Measurements from ENCODE around the gene INO80D. TPM values are rescaled to one million over a fixed set of nuclear protein-coding genes. Genes with fewer than 3 reads are reported as not detected.

Gene INO80D
- total RNA-seq, 4 donors from 2014 or later = 6.4 to 45.6 (median 23.4) TPM

DNA sequence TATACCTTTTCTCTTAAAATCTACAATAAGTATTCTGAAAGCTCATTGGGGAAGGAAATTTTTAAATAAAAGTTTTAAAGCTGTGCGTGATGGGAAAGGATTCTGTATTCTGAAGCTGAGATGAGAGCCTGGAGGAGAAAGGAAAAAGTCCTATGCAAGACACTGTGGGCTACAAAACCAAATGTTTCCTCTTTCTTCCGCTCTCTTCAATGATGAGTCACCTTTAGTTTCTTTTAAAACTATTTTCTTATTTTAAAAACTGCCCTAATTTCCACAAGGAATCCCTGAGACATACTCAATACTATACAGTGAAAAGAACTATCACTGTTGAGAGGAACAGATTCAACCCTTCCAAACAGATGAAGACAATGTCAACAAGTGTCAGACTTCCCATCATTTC, 87.4 kb downstream of the INO80D start:
- Histone ChIP-seq H3K4me3 (no peak overlapping the region), H3K27me3 (no peaks in the 10 kb centered on the region), H3K9me3 (no peaks in the 10 kb centered on the region), H3K27ac (no peak overlapping the region), H3K36me3 (no peaks in the 10 kb centered on the region), H3K4me1 (no peaks in the 10 kb centered on the region)
- TF ChIP-seq, protein P1, sequence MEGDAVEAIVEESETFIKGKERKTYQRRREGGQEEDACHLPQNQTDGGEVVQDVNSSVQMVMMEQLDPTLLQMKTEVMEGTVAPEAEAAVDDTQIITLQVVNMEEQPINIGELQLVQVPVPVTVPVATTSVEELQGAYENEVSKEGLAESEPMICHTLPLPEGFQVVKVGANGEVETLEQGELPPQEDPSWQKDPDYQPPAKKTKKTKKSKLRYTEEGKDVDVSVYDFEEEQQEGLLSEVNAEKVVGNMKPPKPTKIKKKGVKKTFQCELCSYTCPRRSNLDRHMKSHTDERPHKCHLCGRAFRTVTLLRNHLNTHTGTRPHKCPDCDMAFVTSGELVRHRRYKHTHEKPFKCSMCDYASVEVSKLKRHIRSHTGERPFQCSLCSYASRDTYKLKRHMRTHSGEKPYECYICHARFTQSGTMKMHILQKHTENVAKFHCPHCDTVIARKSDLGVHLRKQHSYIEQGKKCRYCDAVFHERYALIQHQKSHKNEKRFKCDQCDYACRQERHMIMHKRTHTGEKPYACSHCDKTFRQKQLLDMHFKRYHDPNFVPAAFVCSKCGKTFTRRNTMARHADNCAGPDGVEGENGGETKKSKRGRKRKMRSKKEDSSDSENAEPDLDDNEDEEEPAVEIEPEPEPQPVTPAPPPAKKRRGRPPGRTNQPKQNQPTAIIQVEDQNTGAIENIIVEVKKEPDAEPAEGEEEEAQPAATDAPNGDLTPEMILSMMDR (IDR thresholded peaks at IDR 0.05) = no peak
- no peak for TF ChIP-seq POLR2A (IDR thresholded peaks at IDR 0.05)
- no peak for DNase-seq
- intact Hi-C loops (cut with DNase I; ENCODE audit: low total_unique reads) = no loop called here

DNA sequence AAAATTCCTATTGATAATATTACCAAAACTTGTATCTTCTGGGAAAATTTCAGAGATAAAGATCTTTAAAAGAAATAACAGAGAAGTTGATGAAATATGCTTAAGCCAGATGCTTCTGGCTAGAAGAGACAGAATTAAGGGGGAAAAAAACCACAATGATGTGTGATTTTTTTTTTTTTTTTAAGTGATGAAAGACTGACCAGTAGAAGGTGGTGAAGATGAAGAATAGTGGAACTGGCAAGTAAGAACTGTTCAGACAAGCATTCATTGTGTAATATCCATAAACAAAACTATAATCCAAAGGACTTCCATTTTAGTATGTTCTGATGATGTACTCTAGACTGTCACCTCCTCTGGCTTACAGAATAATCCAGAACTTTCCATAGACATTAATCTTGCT, 89.8 kb downstream of the INO80D start:
- Histone ChIP-seq H3K9me3 (no peaks in the 10 kb centered on the region), H3K4me1 (no peaks in the 10 kb centered on the region), H3K4me3 (no peak overlapping the region), H3K36me3 (no peaks in the 10 kb centered on the region), H3K27me3 (no peaks in the 10 kb centered on the region), H3K27ac (no peak overlapping the region)
- no peak for DNase-seq
- intact Hi-C loops (cut with DNase I; ENCODE audit: low total_unique reads) = no loop called here
- TF ChIP-seq, protein P1 (IDR thresholded peaks at IDR 0.05) = no peak
- no peak for TF ChIP-seq POLR2A (IDR thresholded peaks at IDR 0.05)

DNA sequence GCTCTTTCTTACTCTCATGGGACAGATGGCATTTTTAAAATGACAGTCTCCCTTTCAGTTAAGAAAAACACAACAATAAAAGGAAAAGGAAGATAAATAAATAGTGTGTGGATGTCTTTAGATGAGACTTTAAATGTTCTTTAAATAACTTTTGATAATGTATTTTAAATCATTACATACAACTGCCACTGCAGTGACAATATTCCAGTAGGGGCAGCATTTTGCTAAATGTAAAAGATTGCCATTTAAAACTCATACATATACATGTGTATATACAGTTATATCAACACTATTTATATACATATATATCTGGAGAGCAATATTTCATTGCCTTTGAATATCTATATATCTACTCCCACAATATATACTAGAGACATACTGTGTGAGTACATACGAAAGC, 90.7 kb downstream of the INO80D start:
- H3K36me3 ChIP-seq = no peaks in the 10 kb centered on the region
- intact Hi-C loops (cut with DNase I; ENCODE audit: low total_unique reads) = no loop called here
- no peaks in the 10 kb centered on the region for H3K9me3 ChIP-seq
- no peaks in the 10 kb centered on the region for H3K27me3 ChIP-seq
- no peaks in the 10 kb centered on the region for H3K4me1 ChIP-seq
- TF ChIP-seq, protein P1 (IDR thresholded peaks at IDR 0.05) = no peak
- no peak for TF ChIP-seq POLR2A (IDR thresholded peaks at IDR 0.05)
- H3K27ac ChIP-seq = no peak overlapping the region
- no peak overlapping the region for H3K4me3 ChIP-seq
- no peak for DNase-seq

DNA sequence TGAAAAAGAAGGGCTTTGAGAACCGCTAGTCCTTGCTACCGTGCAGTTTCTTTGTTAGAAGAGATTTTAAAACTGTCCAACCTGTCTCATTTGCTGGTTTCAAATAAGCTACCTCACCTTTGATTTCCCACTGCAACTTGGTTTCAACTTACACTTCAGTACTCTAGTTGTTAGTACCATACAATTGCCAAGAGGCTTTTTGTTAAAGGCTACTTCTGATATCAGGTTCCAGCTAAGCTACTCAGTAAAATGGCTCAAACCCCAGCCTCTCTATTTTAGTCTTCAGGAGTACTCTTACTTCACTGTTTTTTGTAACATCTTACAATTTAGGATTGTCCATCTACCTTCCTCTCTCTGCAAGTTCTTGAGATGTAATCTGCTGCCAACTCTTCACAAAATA, 91.6 kb downstream of the INO80D start:
- Histone ChIP-seq H3K27me3 (no peaks in the 10 kb centered on the region), H3K4me3 (no peak overlapping the region), H3K9me3 (no peaks in the 10 kb centered on the region), H3K36me3 (no peaks in the 10 kb centered on the region), H3K27ac (no peak overlapping the region), H3K4me1 (no peaks in the 10 kb centered on the region)
- intact Hi-C loops (cut with DNase I; ENCODE audit: low total_unique reads) = no loop called here
- TF ChIP-seq, protein P1 (IDR thresholded peaks at IDR 0.05) = no peak
- TF ChIP-seq POLR2A (IDR thresholded peaks at IDR 0.05) = no peak
- DNase-seq = no peak

DNA sequence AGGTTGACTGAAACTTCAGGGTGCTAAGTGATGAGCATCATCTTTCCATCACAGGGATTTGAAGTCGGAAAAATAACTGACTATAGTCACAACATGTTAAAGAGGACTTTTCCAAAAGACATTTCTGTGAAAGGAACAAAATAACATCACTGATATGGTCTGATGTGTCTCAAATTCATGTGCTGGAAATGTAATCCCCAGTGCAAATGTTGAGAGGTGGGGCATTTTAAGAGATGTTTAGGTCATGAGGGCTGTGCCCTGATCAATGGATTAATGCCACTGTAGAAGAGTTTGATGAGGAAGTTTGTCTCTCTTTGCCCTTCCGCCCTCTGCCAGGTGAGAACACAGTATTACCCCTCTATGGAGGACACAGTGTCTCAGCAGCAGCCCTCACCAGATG, 95.9 kb downstream of the INO80D start:
- intact Hi-C loops (cut with DNase I; ENCODE audit: low total_unique reads) = no loop called here
- no peaks in the 10 kb centered on the region for H3K36me3 ChIP-seq
- H3K9me3 ChIP-seq = no peaks in the 10 kb centered on the region
- H3K4me3 ChIP-seq = no peak overlapping the region
- H3K4me1 ChIP-seq = no peaks in the 10 kb centered on the region
- H3K27ac ChIP-seq = no peak overlapping the region
- no peak for DNase-seq
- no peaks in the 10 kb centered on the region for H3K27me3 ChIP-seq
- no peak for TF ChIP-seq POLR2A (IDR thresholded peaks at IDR 0.05)

Data from uterus (tissue), 4 donors.